ENCODE data around the gene KLK8.
"Not testable (repeated sequence)": the region's sequence is repeated elsewhere in the genome, so short reads cannot be mapped to it uniquely, and the experiment has no call there.

KLK8 gene

GRCh38 chr19:50981587-50982146 lies 19.7 kb downstream of the KLK8 start:
- DNase-seq, result no peak

GRCh38 chr19:50980208-50980607 lies 21.2 kb downstream of the KLK8 start:
- DNase-seq, result no peak

DNA sequence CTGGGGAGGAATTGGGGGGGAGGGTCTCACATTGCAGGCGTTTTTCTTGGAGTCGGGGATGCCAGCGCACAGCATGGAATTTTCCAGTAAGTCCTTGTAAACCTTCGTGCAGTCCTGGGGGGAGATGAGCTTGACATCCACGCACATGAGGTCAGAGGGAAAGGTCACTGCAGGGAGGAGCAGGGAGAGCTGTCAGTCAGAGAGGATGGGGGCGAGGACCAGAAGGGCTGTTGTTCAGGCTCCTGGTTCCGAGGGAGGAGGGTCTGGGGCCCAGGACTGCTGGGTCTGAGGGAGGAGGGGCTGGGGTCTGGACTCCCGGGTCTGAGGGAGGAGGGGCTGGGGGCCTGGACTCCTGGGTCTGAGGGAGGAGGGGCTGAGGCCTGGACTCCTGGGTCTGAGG lies 21.6 kb downstream of the KLK8 start:
- DNase-seq, result no peak

DNA sequence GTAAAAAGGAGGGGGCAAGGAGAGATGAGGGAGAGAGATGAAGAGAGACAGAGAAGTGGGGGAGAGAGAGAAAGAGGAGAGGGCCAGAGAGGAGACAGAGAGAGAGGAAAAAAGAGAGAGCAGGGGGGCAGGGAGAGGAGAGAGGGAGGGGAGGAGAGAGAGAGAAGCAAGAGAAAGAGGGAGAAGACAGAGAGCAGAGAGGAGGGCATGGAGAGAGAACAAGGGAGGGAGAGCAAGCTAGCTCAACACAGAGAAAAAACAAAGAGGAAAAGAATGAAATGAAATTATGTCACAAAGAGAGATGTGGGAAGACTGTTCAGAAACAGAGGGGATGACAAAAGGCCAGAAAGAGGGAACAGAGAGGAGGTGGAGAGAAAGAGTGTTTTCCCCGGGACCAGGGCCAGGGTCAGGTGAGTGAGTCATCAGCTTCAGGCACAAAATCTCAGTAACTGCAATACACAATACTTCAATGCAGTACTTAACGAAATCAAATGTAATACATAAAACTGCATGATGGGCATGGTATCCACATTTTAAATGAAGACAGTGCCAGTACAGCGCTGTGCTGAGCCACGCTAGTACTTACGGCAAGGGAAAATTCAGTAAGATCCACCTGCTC lies 22.5 kb downstream of the KLK8 start:
- DNase-seq, result no peak

- DNase-seq, result no peak
Observed at GRCh38 chr19:50977626-50978025, 23.8 kb downstream of the KLK8 start.

DNA sequence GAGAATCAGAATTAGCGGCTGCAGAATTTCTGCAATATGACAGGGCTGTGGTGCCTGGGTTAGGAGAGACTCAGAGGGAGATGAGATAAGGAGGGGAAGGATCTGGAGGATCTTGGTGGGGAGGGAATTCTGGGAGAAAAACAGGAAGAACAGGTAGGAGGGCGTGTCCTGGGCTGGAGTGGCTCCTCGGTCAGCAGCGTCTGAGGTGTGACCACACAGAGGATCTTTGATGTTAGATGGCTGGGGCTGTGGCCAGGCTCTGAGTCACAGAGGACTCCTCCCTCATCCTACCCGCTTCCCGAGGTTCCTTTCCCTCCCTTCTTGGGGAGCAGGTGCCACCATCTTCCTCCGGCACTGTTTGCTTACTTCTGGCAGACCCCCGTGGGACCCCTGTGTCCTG lies 25.6 kb downstream of the KLK8 start:
- no peak for DNase-seq

- no peak for DNase-seq
Observed at GRCh38 chr19:50974702-50975556, 26.5 kb downstream of the KLK8 start.

GRCh38 chr19:50972795-50973376 lies 28.5 kb downstream of the KLK8 start:
- no peak for DNase-seq

GRCh38 chr19:50969810-50970209 lies 31.6 kb downstream of the KLK8 start:
- DNase-seq, result not testable (repeated sequence)

DNA sequence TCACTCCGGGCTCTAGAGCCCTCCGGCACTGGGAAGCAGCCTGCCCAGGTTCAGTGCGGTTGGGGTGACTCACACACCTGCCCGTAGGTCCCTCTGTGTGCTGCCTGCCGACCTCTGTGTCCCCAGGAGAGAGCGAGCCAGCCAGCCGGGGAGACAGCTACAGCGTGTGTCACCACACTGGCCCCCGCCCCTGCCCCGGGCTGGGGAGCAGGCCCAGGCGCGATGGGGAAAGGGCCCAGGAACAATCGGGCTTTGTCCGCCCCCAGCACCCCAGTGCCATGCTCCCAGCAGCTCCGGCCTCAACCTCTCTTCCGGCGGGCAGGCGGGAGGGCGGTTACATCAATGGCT lies 32.0 kb downstream of the KLK8 start, which contains the start of gene KLK6:
TSS of gene KLK6 (minus strand) at position 179 of the 348 bp plus-strand sequence. CDS start 1,487 bp downstream, outside the sequence.
- no peak for DNase-seq

- DNase-seq, result no peak
Observed at GRCh38 chr19:50968716-50969412, 32.5 kb downstream of the KLK8 start.

DNA sequence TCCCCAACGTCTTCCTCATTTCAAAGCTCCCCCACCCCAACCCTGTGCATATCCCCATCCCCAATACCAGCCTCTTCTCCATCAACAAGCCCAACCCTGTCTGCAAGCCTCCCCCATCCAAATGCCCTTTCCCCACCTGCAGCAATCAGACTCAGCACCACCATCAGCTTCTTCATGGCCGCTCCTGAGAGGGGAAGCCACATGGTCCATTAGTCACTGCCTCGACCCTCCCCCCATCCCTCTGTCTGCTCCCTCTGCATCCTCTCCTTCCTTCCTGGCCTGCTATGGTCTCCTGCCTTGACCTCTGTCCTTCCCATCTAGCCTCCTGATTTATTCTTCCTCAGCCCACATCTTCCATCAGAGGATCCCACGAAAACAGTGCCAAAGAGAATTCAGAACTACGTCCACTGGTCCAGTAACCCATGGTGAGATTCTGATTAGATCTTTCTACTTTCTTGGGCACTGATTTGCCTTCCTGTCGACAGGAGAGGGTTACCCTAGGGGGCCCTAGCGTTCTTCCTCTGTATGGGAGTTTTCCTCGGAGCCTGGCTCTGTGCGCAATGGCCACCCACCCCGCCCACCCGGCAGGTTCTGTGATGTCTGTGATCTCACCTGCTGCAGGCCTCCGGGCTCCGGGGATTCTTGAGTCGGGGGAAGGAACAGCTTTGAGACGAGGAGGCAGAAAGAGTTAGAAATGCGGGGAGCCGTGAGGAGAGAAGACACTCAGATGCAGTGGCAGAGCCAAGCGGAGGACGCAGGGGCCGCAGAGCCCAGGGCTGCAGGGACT lies 33.3 kb downstream of the KLK8 start:
- DNase-seq, result no peak

GRCh38 chr19:50964266-50964665 lies 37.1 kb downstream of the KLK8 start:
- DNase-seq, result no peak

GRCh38 chr19:50963381-50963780 lies 38.0 kb downstream of the KLK8 start:
- no peak for DNase-seq

DNA sequence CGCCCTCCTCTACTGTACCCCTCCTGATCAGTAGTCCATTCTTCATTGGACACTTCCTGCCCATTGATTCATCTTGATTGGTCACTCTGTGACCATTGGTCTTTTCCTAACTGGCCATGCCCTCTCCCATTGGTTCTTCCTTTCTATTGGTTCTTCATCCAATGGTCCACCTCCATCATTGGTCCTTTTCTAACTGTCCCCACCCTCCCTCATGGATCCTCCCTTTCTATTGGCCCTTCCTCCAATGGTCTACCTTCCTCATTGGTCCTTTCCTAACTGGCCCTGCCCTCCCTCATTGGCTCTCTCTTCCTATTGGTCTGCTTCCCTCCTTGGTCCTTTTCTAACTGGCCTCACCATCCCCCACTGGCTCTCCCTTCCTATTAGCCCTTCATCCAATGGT lies 39.2 kb downstream of the KLK8 start:
- DNase-seq, result no peak

DNA sequence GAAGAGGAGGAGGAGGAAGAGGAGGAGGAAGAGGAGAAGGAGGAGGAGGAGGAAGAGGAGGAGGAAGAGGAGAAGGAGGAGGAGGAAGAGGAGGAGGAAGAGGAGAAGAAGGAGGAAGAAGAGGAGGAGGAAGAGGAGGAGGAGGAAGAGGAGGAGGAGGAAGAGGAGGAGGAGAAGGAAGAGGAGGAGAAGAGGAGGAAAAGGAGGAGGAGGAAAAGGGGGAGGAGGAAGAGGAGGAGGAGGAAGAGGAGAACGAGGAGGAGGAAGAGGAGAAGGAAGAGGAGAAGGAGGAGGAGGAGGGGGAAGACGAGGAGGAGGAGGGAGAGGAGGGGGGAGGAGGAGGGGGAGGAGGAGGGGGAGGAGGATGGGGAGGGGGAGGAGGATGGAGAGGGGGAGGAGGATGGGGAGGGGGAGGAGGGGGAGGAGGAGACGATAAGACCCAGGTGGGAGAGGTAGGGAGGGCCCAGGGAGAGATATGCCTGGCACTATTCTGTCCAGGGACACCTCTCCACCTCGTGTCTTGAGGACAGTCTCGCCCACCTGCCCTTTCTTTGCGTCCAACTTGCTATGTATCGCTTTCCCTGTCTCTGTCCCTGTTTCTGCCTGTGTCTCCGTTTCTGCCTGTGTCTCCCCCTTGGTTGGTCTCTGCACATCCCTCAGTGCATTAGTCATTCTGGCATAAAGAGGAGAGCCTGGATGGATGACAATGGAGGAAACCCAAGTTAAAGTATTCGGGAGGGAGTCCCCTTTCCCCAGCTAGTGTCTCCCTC lies 41.5 kb downstream of the KLK8 start:
- DNase-seq, result no peak

GRCh38 chr19:50957587-50957986 lies 43.8 kb downstream of the KLK8 start:
- DNase-seq, result no peak

DNA sequence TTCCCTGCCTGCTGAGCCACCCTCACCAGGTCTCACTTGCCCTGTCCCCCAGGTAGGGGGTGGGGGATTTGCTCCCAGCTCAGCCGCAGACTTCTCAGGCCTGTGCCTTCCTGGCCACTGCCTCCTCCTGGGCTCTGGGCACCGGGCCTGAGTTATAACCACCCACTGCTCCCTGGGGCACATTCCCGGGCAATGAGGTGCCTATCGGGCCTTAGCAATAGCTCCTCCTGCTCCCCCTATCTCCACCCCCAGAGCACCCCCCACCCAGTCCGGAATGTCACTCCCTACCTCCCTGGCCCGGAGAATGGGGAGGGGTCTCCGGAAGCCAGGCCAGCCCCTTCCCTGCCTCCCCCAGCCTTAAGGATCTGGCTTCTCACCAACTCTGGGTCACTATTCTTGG lies 48.5 kb downstream of the KLK8 start, which contains the start of gene KLK5:
TSS of gene KLK5 (minus strand) at position 129 of the 400 bp plus-strand sequence. CDS start 381 bp downstream, outside the sequence.
- no peak for DNase-seq

- DNase-seq, result no peak
Observed at GRCh38 chr19:50949861-50950260, 51.5 kb downstream of the KLK8 start.

GRCh38 chr19:50947123-50947522 lies 54.3 kb downstream of the KLK8 start:
- DNase-seq, result no peak
